HG02938 (cell line): ENCODE measurements around the gene VWCE.

Experiments
- ATAC-seq: cut with Tn5 transposase; IDR thresholded peaks from one replicate; pipeline ENCODE4 v1.9.1; 2021; ENCODE audit warnings: mild to moderate bottlenecking, moderate library complexity; ENCODE audit not compliant: unreplicated experiment

VWCE gene

DNA sequence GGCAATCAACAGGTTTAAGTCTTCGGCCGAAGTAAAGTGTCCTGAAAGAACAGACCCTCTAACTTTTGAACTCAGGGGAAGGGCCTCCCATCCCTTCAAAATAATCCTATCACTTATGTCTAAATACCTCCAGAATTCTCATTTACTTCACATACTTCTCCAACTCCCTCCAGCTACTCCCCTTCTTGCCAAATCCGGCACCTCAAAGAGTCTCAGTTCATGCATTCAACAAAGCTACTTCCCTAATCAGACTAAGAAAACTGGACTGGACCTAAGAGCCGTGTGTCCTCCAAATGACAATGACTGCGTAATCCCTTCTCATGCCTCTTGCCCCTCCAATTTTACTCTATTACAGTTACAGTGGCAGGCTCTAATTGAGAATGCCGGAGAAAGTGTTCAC, 36.5 kb upstream of the VWCE start:
- no peak for ATAC-seq

DNA sequence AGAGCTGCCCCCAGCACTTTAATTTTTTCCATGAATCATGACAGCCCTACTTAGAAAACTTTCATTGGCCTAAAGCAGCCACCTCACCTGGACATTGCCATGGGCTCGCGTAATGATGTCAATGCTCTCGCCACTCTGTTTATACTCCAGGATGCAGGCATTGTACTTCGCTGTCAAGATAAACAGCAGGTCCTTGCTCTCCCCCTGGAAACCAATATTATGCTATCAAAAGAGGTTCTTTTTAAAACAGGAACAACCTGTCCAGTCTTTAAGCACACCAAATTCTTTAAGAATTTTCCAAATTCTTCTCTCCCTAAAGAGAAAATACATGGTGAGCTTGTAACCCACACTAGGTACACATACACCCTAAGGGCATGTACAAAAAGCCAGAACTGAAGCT, 34.8 kb upstream of the VWCE start:
- ATAC-seq = no peak

DNA sequence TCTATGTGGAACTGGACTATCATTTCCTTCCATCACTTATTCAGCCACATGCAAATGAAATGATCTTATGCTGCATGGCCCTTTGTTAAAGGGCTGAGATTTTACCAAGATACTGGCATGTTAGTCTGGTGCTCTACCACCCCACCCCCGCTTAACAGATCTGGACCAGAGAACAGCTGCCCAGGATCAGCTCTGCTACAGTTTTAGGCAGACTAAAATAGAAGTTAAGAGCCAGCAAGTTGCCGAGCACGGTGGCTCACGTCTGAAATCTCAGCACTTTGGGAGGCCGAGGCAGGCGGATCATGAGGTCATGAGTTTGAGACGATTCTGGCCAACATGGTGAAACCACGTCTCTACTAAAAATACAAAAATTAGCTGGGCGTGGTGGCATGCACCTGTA, 33.2 kb upstream of the VWCE start:
- ATAC-seq = no peak

DNA sequence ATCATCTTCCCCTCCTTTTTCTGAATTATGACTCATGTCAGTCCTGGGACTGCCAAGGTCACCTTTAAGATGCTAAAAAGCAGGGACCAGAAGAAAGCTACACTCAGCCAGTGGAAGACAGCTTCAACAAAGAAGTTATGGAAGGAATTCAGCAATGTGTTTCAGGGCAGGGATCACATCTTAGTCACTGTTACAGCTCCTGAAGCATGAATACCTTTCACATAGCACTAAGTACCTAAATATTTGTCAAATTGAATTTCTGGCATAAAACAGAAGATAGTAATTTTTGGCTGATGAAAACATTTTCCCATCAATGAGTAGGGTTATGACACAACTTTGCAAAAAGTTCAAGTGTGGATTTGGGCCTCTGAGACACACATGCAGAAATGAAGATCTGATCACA, 32.6 kb upstream of the VWCE start:
- no peak for ATAC-seq

DNA sequence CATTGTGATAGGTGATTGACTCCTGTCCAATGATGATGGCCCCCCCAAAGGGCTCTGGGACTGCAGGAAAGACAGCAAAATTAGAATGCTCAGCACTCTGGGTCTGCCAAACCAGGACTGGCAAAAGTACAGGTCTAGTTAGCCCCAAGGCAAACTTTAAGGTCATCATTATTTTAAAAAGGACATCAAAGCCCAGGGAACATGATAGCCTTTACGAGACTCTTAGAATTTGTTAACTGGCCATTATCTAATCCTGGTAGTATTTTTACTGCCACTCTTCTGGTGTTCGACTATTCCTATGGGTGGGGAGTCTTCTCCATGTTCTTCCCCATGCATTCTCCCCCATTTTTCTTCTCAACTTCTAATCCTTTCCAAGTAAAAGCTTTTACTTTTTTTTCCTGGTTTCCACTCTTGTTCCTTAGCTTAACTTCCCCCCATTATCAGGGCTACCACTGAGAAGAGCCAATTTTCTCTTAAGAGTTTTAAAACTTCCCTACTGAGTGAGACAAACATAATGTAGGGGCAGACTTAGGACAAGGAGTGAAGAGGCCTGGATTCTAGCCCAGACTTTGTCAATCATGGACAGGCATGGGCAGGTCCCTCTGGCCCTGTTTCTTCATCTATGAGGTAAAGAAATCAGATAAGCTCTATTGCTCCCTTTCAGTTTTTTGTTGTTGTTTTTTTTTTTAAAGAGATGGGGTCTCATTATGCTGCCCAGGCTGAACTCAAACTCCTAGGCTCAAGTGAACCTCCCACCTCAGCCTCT, 30.7 kb upstream of the VWCE start:
- ATAC-seq = no peak

DNA sequence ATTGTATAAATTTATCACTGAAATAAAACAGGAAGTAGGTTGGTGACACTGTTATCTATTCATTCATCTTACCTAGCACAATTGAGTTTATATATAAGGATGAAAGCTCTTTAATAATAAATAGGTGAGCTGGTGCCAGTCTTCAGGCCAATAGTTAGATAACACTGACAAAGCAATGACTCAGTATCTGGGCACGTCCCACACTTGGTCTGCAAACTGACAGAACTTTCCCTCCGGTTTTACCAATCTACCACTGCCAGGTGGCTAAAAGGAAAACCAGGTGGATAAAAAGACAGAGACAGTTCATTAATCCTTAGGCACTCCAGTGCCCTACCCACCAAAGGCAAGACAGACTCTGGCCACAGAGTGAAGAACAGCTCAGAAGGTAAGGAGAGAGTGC, 20.1 kb upstream of the VWCE start:
- no peak for ATAC-seq

DNA sequence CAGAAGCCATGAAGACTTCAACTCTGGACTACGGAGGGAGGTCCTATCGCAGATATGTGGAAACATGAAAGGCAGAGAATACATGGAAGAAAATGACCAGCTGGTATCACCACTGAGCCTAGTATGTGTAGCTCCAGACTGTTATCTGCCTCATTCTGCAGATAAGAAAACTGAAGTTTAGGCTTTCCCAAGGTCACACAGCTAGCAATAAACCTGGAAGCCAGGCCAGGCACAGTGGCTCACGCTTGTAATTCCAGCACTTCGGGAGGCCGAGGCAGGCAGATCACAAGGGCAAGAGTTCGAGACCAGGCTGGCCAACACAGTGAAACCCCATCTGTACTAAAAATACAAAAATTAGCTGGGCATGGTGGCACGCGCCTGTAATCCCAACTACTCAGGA, 15.6 kb upstream of the VWCE start:
- ATAC-seq = no peak

DNA sequence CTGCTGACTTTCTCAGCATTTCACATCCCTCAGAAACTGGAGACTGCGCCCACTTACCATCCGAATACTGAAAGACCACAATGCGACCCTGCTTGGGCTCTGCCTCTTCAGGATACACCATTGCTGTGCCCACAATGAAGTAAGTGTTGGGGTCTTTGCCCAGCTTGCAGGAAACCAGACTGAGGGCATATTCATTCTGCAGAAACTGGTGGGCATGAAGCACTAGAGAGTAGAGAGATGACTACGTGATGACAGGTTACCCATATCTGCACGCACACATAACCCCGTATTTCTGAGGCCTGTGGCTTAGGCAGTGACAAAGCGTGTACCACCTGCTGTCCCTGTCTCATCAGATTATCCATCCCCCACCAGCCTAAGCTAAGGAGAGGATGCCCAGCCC, 14.6 kb upstream of the VWCE start:
- no peak for ATAC-seq

DNA sequence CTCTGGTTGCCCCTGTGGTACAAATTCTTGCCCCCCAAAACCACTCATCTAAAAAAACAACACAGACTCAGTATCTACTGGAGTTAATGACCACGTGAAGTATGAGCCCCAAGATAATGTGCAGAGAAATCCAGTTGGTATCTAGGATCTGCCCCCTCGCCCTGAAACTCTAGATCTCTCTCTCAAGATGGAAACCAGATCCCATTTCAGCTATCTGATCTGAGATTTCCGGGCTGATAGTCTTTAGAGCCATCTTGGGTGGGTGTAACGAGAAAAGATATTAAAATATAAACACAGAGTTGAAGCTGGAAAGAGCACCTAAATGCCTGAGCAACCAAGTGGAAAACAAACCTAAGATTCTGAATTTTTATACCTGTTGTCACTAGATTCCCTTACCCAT, 14.0 kb upstream of the VWCE start:
- no peak for ATAC-seq

DNA sequence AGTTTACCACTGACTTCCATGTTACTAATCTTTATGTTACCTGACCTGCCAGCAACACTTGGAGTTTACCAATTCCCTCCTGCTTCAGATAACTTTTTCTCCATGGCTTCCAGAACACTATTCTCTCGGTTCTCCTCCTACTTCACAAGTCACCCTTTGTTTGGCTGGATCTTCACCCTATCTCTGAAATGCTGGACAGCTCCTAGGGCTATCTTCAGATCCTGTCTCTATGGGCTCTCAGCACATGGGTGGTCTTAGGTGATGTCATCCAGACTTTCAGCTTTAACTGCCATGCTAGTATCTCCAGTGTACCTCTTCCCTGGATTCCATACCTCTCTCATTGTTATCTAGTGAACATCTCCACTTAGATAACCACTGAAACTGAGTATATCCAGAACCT, 12.2 kb upstream of the VWCE start:
- ATAC-seq = no peak

DNA sequence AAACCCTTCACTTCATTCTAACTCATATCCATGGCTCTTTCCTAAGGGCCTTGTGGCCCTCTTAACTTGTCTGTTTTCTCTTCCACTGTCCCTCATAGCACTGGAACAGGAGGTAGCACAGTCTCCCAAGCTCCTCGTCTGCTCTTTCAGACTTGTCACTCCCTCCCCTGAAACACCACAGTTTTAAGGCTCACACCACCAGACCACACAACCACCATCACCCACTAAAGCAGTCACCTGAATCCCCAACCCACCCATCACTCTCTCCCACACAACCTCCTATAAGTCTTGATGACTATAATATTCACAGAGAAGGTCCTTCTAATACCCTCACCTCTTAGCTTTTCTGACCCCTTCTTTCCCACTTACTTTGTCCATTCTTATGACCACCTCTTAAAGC, 11.1 kb upstream of the VWCE start:
- ATAC-seq = no peak

DNA sequence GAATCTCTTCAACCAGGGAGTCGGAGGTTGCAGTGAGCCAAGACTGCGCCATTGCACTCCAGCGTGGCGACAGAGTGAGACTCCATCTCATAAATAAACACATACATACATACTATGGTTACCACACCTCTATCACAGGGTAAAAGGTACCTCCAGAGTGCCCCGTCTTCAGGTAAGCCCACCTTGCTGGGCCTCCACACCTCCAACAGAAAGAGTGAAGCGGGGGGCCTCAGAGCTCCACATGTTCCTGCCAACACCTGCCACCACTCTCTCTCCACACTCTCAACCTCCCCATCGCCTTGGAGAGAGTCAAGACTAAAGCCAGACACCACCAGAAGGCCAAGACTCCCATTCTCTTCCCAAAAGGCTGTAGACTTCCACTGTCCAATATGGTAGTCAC, 10.3 kb upstream of the VWCE start:
- no peak for ATAC-seq

DNA sequence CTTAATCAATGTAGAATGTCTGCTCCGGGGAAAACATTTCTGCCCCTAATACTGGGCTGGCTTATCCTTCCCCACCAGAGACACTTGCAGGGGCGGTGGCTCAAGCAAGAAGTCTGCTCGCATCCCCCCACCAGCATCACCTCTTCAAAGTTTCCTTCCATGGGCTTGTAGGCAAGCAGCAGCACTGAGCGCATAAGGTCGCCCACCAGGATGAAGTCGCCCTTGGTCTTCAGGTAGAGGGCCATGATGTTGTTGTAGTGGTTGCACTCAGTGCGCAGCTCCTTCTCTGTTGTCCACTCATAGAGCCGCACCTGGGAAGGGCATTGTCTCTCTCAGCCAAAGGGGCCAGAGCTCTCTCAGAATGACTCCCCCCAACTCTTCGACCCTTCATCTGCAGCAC, 8.6 kb upstream of the VWCE start:
- no peak for ATAC-seq

DNA sequence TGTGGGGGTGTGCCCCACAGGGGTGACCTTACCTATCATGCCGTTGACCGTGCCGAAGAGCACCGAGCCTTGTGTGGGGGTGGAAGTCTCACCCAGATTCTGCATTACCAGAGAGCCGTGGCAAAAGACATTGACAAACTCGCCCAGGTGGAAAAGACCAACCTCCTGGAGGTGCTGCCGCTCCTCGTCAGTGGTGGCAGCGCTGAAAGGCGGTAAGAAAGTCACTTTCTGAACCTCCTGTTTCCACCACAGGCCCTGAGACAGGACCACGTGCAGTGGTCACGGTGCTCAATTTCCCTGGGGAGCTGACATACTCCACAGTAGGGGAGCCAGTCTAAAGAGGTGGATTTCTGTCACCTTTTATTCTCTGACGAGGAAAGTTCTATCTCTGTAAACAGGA, 7.4 kb upstream of the VWCE start:
- ATAC-seq = no peak

DNA sequence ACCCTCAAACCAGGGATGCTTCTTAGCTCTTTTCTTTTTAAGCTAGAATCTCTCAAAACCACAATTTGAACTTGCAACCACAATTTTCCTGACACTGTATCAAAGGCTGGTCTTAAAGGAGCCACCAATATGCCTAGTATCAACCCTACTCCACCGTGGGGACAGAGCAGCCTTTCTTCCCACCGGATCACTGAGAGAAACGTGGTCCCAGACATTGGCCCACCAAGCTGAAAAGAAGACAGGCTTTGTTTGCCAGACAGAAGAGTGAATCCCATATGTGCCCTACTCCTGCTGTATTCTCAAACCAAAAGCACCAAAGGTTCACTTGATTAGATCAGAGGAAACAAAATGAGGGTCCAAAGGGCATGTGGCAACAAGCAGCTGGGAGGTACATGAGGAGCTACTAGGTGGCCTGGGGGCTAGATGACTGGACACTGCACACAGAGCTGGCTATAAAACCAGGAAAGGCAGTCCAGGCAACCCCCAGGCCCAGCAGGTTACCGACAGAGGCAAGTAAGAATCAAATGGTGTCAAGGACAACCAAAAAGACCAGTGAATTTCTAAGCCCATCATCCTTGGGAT, 3.6 kb upstream of the VWCE start:
- no peak for ATAC-seq

DNA sequence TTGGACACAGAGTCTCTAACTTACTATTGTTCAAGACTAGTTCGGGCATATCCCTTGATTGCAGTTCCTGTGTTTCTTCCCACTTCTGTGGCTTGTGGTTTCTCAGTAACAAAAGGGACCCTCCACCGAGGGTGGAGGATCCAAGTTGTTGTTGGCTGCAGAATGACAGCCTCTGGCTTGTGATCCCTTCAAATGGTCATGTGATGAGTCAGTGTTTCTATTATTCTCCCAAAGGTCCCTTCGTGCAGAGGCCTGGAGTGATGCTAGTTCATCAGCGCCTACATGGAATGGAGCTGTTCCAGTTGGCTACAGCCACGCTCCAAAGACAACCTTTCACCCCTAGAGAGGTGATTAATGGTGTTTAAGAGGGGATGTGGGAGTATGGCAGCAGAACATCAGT, 2.6 kb upstream of the VWCE start:
- ATAC-seq = no peak

DNA sequence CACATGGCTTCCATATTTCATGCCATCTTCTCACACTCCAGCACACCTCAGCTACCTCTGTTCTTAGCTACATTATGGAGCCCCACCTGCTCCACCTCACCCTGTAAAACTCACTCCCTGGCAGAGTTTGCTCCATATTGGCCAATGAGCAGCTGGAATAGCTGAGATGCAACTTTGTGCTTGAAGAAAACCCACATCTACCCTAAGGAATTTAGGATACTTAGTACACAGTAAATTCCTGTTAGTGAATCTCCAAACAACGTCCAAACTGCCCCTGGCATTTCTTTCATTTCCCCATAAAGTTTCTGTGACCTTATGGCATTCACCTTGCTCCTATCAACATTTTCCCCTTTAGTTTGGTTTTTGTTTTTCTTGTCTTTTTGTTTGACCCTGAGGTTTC, 2.2 kb upstream of the VWCE start:
- no peak for ATAC-seq

DNA sequence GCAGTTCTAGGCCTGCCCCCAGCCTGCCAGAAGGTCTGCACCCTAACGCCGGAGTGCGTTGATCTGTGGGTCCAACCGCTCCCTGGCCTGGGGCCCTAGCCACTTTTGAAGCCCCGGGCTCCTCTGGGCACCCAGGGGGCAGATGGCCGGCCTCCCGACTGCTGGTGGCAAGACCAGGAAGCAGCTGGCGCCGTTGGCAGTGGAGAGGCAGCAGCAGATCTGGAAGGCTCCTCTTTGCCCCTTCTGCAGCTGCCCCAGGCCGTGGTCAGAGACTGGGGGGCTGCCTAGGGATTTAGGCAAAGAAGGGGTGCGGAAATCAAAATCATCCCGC, 445 bp upstream of the VWCE start:
- ATAC-seq = no peak

DNA sequence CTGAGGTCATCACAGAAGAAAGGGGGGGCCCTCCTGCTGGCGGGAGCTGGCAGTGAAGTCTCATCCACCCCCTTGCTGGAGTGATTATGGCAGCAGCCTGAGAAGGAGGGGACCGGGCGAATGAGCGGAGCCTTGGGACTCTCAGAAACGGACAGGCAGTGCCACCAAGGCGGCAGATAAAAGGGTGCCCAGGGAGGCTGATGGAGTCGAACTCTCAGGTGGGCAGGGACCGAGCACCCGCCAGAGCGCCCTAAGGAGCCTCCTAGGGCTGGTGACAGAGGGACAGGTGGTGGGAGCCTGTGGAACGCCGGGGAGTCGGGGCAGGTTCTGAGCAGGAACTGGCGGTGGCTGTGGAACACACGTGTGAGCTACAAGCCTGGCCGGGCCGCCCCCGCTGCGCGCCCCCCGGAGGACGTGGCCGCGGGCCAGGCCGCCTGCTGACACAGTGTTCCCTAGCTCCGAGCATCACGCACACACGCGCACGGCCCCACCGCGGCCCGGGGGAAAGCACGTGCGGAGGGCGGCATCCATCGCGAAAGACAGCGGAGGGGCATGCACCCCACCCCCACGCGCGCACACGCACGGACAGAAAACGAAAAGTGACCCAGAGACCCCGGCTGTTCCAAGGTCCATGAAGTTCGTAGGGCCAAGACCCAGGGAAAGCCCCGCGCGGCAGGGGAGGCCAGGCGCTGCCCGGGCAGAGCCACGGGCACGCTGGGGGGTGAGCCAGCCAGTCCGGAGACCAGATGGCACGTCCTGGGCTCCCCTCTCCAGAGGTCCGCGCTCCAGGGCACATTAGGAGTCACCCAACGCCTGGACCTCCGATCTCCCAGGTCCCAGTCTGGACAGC, 1.0 kb downstream of the VWCE start:
- ATAC-seq = peak; percentile 22

DNA sequence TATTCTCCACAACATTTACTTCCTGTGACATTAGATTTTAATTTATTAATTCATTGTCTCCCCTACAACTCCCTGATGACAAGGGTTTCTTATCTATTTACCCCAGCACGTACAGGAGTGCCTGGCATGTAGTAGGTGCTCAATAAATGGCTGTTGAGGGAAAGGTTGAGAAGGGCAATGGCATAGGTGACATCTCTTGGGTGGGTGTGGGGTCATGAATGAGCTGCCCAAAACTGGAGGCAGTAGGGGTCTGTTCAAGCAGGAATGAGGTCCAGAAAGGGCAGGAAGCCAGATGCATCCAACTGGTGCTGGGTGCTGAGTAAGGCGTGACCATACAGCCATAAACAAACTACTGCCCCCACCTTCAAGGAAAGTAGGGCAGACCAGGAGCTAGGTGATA, 2.8 kb downstream of the VWCE start:
- no peak for ATAC-seq

DNA sequence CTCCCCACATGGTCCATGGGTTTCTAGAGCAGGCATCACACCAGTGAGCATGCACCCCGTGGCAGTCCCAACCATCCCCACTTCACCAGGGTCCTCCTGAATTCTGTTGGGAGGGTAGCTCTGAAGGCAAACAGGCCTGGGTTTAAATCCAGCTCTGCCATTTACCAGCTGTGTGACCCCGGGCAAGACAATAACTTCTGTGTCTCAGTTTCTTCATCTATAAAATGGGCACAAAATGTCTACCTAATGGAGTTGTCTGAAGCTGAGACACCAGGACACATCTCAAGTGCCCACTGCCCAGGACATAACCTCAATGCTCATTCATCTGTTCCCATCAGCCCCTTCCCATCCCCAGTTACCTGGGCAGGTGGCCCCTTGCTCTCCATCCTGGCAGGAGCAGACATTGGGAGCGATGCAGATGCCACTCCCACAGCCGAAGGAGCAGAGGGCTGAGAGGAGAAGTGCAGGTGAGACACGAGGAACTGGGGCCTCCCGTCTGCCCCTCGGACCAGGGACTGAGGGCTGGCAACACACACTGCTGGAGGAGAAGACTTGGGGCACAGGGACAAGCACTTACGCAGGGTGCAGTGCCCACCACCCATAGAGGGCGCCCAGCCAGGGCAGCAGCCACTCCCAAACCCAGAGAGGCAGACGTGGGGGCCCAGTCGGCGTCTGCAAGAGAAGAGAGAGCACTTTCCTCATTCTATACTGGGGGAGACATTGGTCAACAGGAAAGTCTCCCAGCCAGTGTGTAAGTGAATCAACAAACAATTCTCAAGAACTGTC, 4.0 kb downstream of the VWCE start:
- no peak for ATAC-seq
